Occipital lobe (tissue), 3 donors: ENCODE measurements around the gene PRR33. TPM values are rescaled to one million over a fixed set of nuclear protein-coding genes. Genes with fewer than 3 reads are reported as not detected.

Experiments used
- DNase-seq: peaks from one replicate; lab custom pipeline; 2025; lab: John Stamatoyannopoulos, UW
- small RNA-seq: library from RNA; depleted of rRNA; stranded (forward); fragments of <200 nt; gene quantifications from one replicate; pipeline ENCODE3, GENCODE V24; 2014
- total RNA-seq: library from RNA; depleted of rRNA; stranded (reverse); fragments of >200 nt; gene quantifications from one replicate; pipeline ENCODE4 v1.2.3, GENCODE V29; 2014

Gene PRR33
- total RNA-seq, 1 donor from 2014 or later, result not detected

GRCh38 chr11:1838426-1839144 is 53.1 kb downstream of the PRR33 start, which contains the start of gene TNNI2:
TSS of gene TNNI2 (plus strand) at chr11:1838981. CDS start at chr11:1839697, 716 bp downstream.
- no peak for DNase-seq

Small RNA genes within 50 kb of the gene (small RNA-seq; reads per million reads assigned to genes)
- not detected for gene AC051649.1
- not detected for gene MIR4298

Other genes starting within 250 kb of the PRR33 start
- gene KRTAP5-6, start 194.7 kb downstream of the PRR33 start, total RNA-seq, result not detected
- gene IFITM10, start 141.3 kb downstream of the PRR33 start, total RNA-seq, result 0.31 TPM
- 35.9 TPM for gene CTSD, start 128.0 kb downstream of the PRR33 start, total RNA-seq
- gene SYT8, start 56.9 kb downstream of the PRR33 start, total RNA-seq, result not detected
- gene TNNI2, start 52.9 kb downstream of the PRR33 start, total RNA-seq, result 0.62 TPM
- gene LSP1, start 38.8 kb downstream of the PRR33 start, total RNA-seq, result 0.47 TPM
- gene TNNT3, start 27.8 kb upstream of the PRR33 start, total RNA-seq, result 2.0 TPM
- 20.1 TPM for gene MRPL23, start 55.4 kb upstream of the PRR33 start, total RNA-seq
- gene H19, start 105.9 kb upstream of the PRR33 start, total RNA-seq, result 10.8 TPM
- gene IGF2, start 247.5 kb upstream of the PRR33 start, total RNA-seq, result 25.6 TPM